IMR-90 (cell line): Measurements from ENCODE around the gene OSBPL9. TPM values are rescaled to one million over a fixed set of nuclear protein-coding genes. Genes with fewer than 3 reads are reported as not detected.

Experiments used
- ATAC-seq: fragments of 200-7000 bp; cut with Tn5 transposase; 2 replicates; pipeline ENCODE4 v1.9.1; 2020; ENCODE audit warnings: low read depth, mild to moderate bottlenecking, moderate library complexity
- BruUV-seq: library from RNA; stranded (reverse); fragments of 400-500 nt; replicated peaks from 2 replicates; lab custom pipeline; 2021; lab: Mats Ljungman, UMichigan
- CTCF ChIA-PET: fragments of 300-600 bp; formaldehyde crosslinking; extraction: SDS; loops from one replicate; lab custom pipeline; 2021; ENCODE audit warnings: antibody characterized with exemption; lab: Yijun Ruan, JAX
- POLR2A ChIA-PET: fragments of 300-600 bp; sonication (Branson Sonifier 250); formaldehyde crosslinking; loops from one replicate; lab custom pipeline; 2022; ENCODE audit warnings: antibody characterized with exemption; ENCODE audit not compliant: unreplicated experiment; lab: Charles Lee
- DNase-seq: peaks from one replicate; pipeline ENCODE4 v3.0.0; 2013
- H2AFZ ChIP-seq: replicated peaks from 2 replicates; pipeline ENCODE3; 2013; ENCODE audit warnings: low read length, mild to moderate bottlenecking; ENCODE audit not compliant: poor library complexity
- H2AK5ac ChIP-seq: 2 replicates; pipeline ENCODE4 v1.6.1; 2013; ENCODE audit warnings: low read depth, low read length, inconsistent platforms
- H2AK9ac ChIP-seq: replicated peaks from 2 replicates; pipeline ENCODE3; 2013; ENCODE audit warnings: mild to moderate bottlenecking, low read depth, low read length, moderate library complexity; ENCODE audit not compliant: poor library complexity
- H2BK120ac ChIP-seq: 2 replicates; pipeline ENCODE4 v1.6.1; 2013; ENCODE audit warnings: low read depth, low read length, inconsistent platforms
- H2BK15ac ChIP-seq: 3 replicates; pipeline ENCODE4 v1.6.1; 2013; ENCODE audit warnings: low read depth, low read length, inconsistent platforms
- H2BK20ac ChIP-seq: 2 replicates; pipeline ENCODE4 v1.6.1; 2013; ENCODE audit warnings: low read depth, mild to moderate bottlenecking, inconsistent platforms, low read length, moderate library complexity
- H2BK5ac ChIP-seq: 2 replicates; pipeline ENCODE4 v1.6.1; 2013; ENCODE audit warnings: mild to moderate bottlenecking, low read depth, low read length, inconsistent platforms; ENCODE audit not compliant: poor library complexity, severe bottlenecking
- H3K14ac ChIP-seq: replicated peaks from 2 replicates; pipeline ENCODE4 v1.6.1; 2013; ENCODE audit warnings: low read depth, low read length, inconsistent platforms
- H3K18ac ChIP-seq: 2 replicates; pipeline ENCODE4 v1.6.1; 2013; ENCODE audit warnings: low read depth, low read length, control low read depth
- H3K23ac ChIP-seq: 2 replicates; pipeline ENCODE4 v1.6.1; 2013; ENCODE audit warnings: low read depth, low read length, inconsistent platforms
- H3K27ac ChIP-seq: 2 replicates; pipeline ENCODE4 v1.5.1; 2013; ENCODE audit warnings: mild to moderate bottlenecking, control low read depth, low read length; ENCODE audit not compliant: insufficient read depth
- H3K27me3 ChIP-seq: 2 replicates; pipeline ENCODE4 v1.6.1; 2013; ENCODE audit warnings: low read length; ENCODE audit not compliant: control insufficient read depth, insufficient read depth
- H3K36me3 ChIP-seq: 2 replicates; pipeline ENCODE4 v1.6.1; 2013; ENCODE audit warnings: low read length, mixed read lengths; ENCODE audit not compliant: control insufficient read depth, insufficient read depth
- H3K4ac ChIP-seq: 2 replicates; pipeline ENCODE4 v1.6.1; 2013; ENCODE audit warnings: low read depth, low read length, inconsistent platforms
- H3K4me1 ChIP-seq: 2 replicates; pipeline ENCODE4 v1.6.1; 2013; ENCODE audit warnings: low read length, mixed read lengths; ENCODE audit not compliant: control insufficient read depth, insufficient read depth
- H3K4me2 ChIP-seq: 2 replicates; pipeline ENCODE4 v1.6.1; 2013; ENCODE audit warnings: low read depth, mild to moderate bottlenecking, control low read depth, low read length, moderate library complexity
- H3K4me3 ChIP-seq: 2 replicates; pipeline ENCODE4 v1.5.1; 2013; ENCODE audit warnings: low read depth, mild to moderate bottlenecking, control low read depth, low read length, moderate library complexity; ENCODE audit not compliant: insufficient read depth
- H3K56ac ChIP-seq: 2 replicates; pipeline ENCODE4 v1.6.1; 2013; ENCODE audit warnings: low read length, inconsistent platforms; ENCODE audit not compliant: insufficient read depth; ENCODE audit errors: extremely low read depth
- H3K79me1 ChIP-seq, 2 experiments: 2 replicates each; pipeline ENCODE4 v1.6.1; 2013; ENCODE audit warnings: low read length in 2 of 2, inconsistent platforms in 1 of 2, low read depth in 1 of 2
- H3K9ac ChIP-seq: 2 replicates; pipeline ENCODE4 v1.6.1; 2013; ENCODE audit warnings: low read depth, low read length, control low read depth
- H3K9me1 ChIP-seq: 2 replicates; pipeline ENCODE4 v1.6.1; 2013; ENCODE audit warnings: low read length, inconsistent platforms; ENCODE audit not compliant: insufficient read depth
- H3K9me3 ChIP-seq: 2 replicates; pipeline ENCODE4 v1.6.1; 2013; ENCODE audit warnings: low read length; ENCODE audit not compliant: control insufficient read depth, insufficient read depth
- H4K20me1 ChIP-seq: 2 replicates; pipeline ENCODE4 v1.6.1; 2013; ENCODE audit warnings: low read length, inconsistent platforms; ENCODE audit not compliant: insufficient read depth
- H4K5ac ChIP-seq: 2 replicates; pipeline ENCODE4 v1.6.1; 2013; ENCODE audit warnings: mild to moderate bottlenecking, low read depth, low read length, control low read depth
- H4K8ac ChIP-seq, 2 experiments: 2 replicates each; pipeline ENCODE4 v1.6.1; 2013; ENCODE audit warnings: low read depth in 2 of 2, low read length in 2 of 2, control low read depth in 1 of 2, inconsistent platforms in 1 of 2
- H4K91ac ChIP-seq: 2 replicates; pipeline ENCODE4 v1.6.1; 2013; ENCODE audit warnings: low read depth, low read length, inconsistent platforms; ENCODE audit not compliant: insufficient read depth
- MAFK ChIP-seq: IDR thresholded peaks from 2 replicates; pipeline ENCODE4 v1.6.1; 2012; ENCODE audit warnings: low read depth, low read length, improper control_type of control experiment
- MAZ ChIP-seq: IDR thresholded peaks from 2 replicates; pipeline ENCODE4 v1.6.1; 2012; ENCODE audit warnings: low read depth, mild to moderate bottlenecking, low read length, improper control_type of control experiment, moderate library complexity, borderline replicate concordance
- SMC3 ChIP-seq: fragments of 150-350 bp; IDR thresholded peaks from 2 replicates; pipeline ENCODE4 v1.6.1; 2016; ENCODE audit warnings: low read depth, mild to moderate bottlenecking, antibody characterized with exemption, low read length, moderate library complexity
- WGBS, 2 experiments: methylation state at CpG; one replicate each; pipeline versions ENCODE4 v1.1.5 to v1.1.7; 2013; ENCODE audit warnings: missing lambda C conversion rate in 2 of 2; ENCODE audit not compliant: insufficient read length in 1 of 2; ENCODE audit errors: extremely low coverage in 2 of 2; 5-methylcytosine and 5-hydroxymethylcytosine counted together
- dilution Hi-C: fragments of 300-500 bp; cut with HindIII; formaldehyde crosslinking; loops from one replicate; pipeline ENCODE4 v1.14.3; 2018; ENCODE audit warnings: low sequenced_read_pairs; ENCODE audit not compliant: unreplicated experiment
- in situ Hi-C: fragments of 300-500 bp; cut with MboI; formaldehyde crosslinking; loops from 3 replicates; pipeline ENCODE4 v1.14.3; 2019; ENCODE audit warnings: low sequenced_read_pairs, inconsistent platforms, mixed read lengths
- intact Hi-C: fragments of 100-400 bp; cut with micrococcal nuclease; formaldehyde crosslinking; loops from 2 replicates; pipeline ENCODE4 v1.10.0; 2022
- polyA plus RNA-seq, 3 experiments: library from polyadenylated mRNA; depleted of rRNA; stranded (reverse); fragments of >200 nt; gene quantifications; 2 replicates each; pipeline ENCODE4 v1.2.3, GENCODE V29; 2012; ENCODE audit warnings: low replicate concordance in 1 of 3
- total RNA-seq: library from RNA; depleted of rRNA; stranded (reverse); fragments of >200 nt; gene quantifications from 2 replicates; pipeline ENCODE4 v1.2.3, GENCODE V29; 2012
- TF ChIP-seq, protein P1 (sequence below): conservative IDR thresholded peaks from 2 replicates; pipeline ENCODE4 v1.5.1; 2012; ENCODE audit warnings: mild to moderate bottlenecking, low read depth, low read length, improper control_type of control experiment

OSBPL9 gene
- total and polyA plus RNA-seq, 2 of the 4 experiments (the other 2 are of a cell fraction), result 51.4 to 127 TPM

DNA sequence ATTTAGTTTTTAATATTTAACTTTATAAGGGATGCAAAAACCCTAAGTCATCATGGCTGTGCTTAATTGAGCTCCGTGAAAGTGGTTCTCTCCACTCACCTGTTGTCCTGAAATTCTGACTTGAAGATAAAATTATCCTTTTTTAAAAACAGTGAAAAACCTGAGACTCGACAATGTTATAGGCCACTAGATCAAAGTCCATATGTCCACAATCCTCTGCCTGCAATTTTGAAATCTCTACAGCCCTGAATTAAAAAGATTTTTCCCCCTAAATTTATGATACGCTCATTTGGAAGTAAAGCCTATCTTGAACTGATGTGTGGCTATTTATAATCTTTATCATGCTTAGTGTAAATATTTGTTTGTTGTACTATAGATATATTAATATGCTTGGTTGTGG, 18.7 kb downstream of the OSBPL9 start:
- no peak overlapping the region for H2AK9ac ChIP-seq
- no peaks in the 10 kb centered on the region for H3K36me3 ChIP-seq
- H3K9me1 ChIP-seq, result peaks cover 5% of the 10 kb centered on the region
- no peak overlapping the region for H3K27ac ChIP-seq
- ChIA-PET POLR2A (no interaction called here), CTCF (interaction anchor here (0.6 kb wide), 1 partner anchor 265 kb away, joined by 3 read pairs; no protein-coding TSS in a partner anchor)
- no peak overlapping the region for H3K9ac ChIP-seq
- intact Hi-C loops (loop anchor here (10.0 kb wide), 1 partner anchor 369 kb away; no protein-coding TSS in a partner anchor), dilution Hi-C loops (no loop called here), in situ Hi-C loops (no loop called here)
- H3K56ac ChIP-seq, result no peak overlapping the region
- no peak overlapping the region for H3K4me2 ChIP-seq
- no peak overlapping the region for H2BK20ac ChIP-seq
- peaks cover 37 to 64% of the 10 kb centered on the region in 2 experiments for H3K79me1 ChIP-seq
- no peak for DNase-seq
- H3K23ac ChIP-seq, result no peak overlapping the region
- no peak overlapping the region for H2AK5ac ChIP-seq
- no peak overlapping the region for H4K5ac ChIP-seq
- peaks cover 7% of the 10 kb centered on the region; the same call in 1 of the 2 replicates for H3K4me1 ChIP-seq
- H3K14ac ChIP-seq, result no peak overlapping the region
- no peak overlapping the region for H3K18ac ChIP-seq
- BruUV-seq, result no TSS peak
- 0 out of 3 replicates have a peak overlapping the region, but pooled peaks have one; percentile 25 for H2BK15ac ChIP-seq
- no peak for ATAC-seq
- H4K8ac ChIP-seq, result no peak overlapping the region
- H3K4ac ChIP-seq, result no peak overlapping the region
- H2BK120ac ChIP-seq, result no peak overlapping the region
- WGBS, 2 experiments, result no CpG with 5 or more reads among the region's 3 CpGs
- H3K4me3 ChIP-seq, result no peak overlapping the region
- no peak overlapping the region for H4K91ac ChIP-seq
- no peak overlapping the region for H2AFZ ChIP-seq
- no peaks in the 10 kb centered on the region for H3K27me3 ChIP-seq
- H2BK5ac ChIP-seq, result peak overlapping the region; percentile 43
- H3K9me3 ChIP-seq, result no peaks in the 10 kb centered on the region
- no peak for TF ChIP-seq MAZ
- TF ChIP-seq SMC3, result no peak
- TF ChIP-seq, protein P1, sequence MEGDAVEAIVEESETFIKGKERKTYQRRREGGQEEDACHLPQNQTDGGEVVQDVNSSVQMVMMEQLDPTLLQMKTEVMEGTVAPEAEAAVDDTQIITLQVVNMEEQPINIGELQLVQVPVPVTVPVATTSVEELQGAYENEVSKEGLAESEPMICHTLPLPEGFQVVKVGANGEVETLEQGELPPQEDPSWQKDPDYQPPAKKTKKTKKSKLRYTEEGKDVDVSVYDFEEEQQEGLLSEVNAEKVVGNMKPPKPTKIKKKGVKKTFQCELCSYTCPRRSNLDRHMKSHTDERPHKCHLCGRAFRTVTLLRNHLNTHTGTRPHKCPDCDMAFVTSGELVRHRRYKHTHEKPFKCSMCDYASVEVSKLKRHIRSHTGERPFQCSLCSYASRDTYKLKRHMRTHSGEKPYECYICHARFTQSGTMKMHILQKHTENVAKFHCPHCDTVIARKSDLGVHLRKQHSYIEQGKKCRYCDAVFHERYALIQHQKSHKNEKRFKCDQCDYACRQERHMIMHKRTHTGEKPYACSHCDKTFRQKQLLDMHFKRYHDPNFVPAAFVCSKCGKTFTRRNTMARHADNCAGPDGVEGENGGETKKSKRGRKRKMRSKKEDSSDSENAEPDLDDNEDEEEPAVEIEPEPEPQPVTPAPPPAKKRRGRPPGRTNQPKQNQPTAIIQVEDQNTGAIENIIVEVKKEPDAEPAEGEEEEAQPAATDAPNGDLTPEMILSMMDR, result no peak
- no peak for TF ChIP-seq MAFK
- H4K20me1 ChIP-seq, result peaks cover 3% of the 10 kb centered on the region; the same call in 1 of the 2 replicates
